HepG2 (cell line): ENCODE data around the gene LEPROT. TPM values are rescaled to one million over a fixed set of nuclear protein-coding genes. Genes with fewer than 3 reads are reported as not detected.

Experiments used
- AHR ChIP-seq: IDR thresholded peaks from 2 replicates; pipeline ENCODE4 v1.6.1; 2018; ENCODE audit warnings: missing genetic modification reagents, missing compliant biosample characterization
- ATM ChIP-seq: fragments of 450-650 bp; IDR thresholded peaks from 2 replicates; pipeline ENCODE4 v1.7.1; 2017; ENCODE audit warnings: mild to moderate bottlenecking, borderline replicate concordance
- ATRX ChIP-seq: sonication (generic); formaldehyde crosslinking; IDR thresholded peaks from 2 replicates; pipeline ENCODE4 v1.4.0; 2020; ENCODE audit warnings: missing genetic modification reagents, borderline replicate concordance
- ERF ChIP-seq: IDR thresholded peaks from 2 replicates; pipeline ENCODE4 v1.6.1; 2018; ENCODE audit warnings: missing biosample characterization, missing genetic modification reagents
- GATA4 ChIP-seq: sonication (generic); IDR thresholded peaks from 2 replicates; pipeline ENCODE4 v1.6.1; 2016; ENCODE audit warnings: antibody characterized with exemption, low read depth, borderline replicate concordance
- HNRNPL ChIP-seq: fragments of 200-400 bp; formaldehyde crosslinking; IDR thresholded peaks from 2 replicates; pipeline ENCODE4 v1.6.1; 2017; ENCODE audit warnings: mild to moderate bottlenecking, low read depth, low read length
- MIXL1 ChIP-seq: IDR thresholded peaks from 2 replicates; pipeline ENCODE4 v1.6.1; 2016
- RFX3 ChIP-seq: IDR thresholded peaks from 2 replicates; pipeline ENCODE4 v1.6.1; 2016; ENCODE audit warnings: missing biosample characterization, missing genetic modification reagents
- SMC3 ChIP-seq: IDR thresholded peaks from 2 replicates; pipeline ENCODE4 v1.6.1; 2011; ENCODE audit warnings: low read length, improper control_type of control experiment
- TMF1 ChIP-seq: sonication (generic); formaldehyde crosslinking; IDR thresholded peaks from 2 replicates; pipeline ENCODE4 v1.8.1; 2022; ENCODE audit warnings: low read depth, missing genetic modification reagents
- ZEB1 ChIP-seq: IDR thresholded peaks from 2 replicates; pipeline ENCODE4 v1.6.1; 2012; ENCODE audit warnings: mild to moderate bottlenecking, low read depth, inconsistent platforms; ENCODE audit not compliant: insufficient replicate concordance
- ZFP62 ChIP-seq: sonication (generic); formaldehyde crosslinking; IDR thresholded peaks from 2 replicates; pipeline ENCODE4 v1.4.0; 2020; ENCODE audit warnings: missing genetic modification reagents
- ZNF430 ChIP-seq: sonication (generic); formaldehyde crosslinking; IDR thresholded peaks from 2 replicates; pipeline ENCODE4 v1.9.0; 2021; ENCODE audit warnings: mild to moderate bottlenecking, missing genetic modification reagents
- polyA plus RNA-seq, 8 experiments: library from polyadenylated mRNA; depleted of rRNA in 3 of 8; stranded (reverse) in 7 of 8; unstranded in 1 of 8; fragments of >200 nt; fragmentation: Illumina TruSeq in 4 of 8; extraction: Trizol in 4 of 8; gene quantifications; 2 replicates each; pipeline versions ENCODE4 v1.2.1 to v1.2.3, GENCODE V29; 2011 to 2016; ENCODE audit warnings: low read depth in 4 of 8, missing spikeins in 1 of 8, mixed read lengths in 1 of 8; ENCODE audit not compliant: insufficient read depth in 1 of 8
- total RNA-seq, 5 experiments: library from RNA; depleted of rRNA; stranded (reverse); fragments of >200 nt; fragmentation: Illumina TruSeq; extraction: Trizol; gene quantifications; 2 replicates each; pipeline ENCODE4 v1.2.3, GENCODE V29; 2016; ENCODE audit warnings: low read depth in 1 of 5
- TF ChIP-seq, protein P1 (sequence below), 2 experiments: fragments of 450-650 bp in 1 of 2; sonication (generic) in 1 of 2; formaldehyde crosslinking in 1 of 2; IDR thresholded peaks; 2 replicates each; pipeline versions ENCODE4 v1.6.1 to v1.8.0; 2016 to 2022; ENCODE audit warnings: antibody characterized with exemption in 1 of 2, mild to moderate bottlenecking in 1 of 2, missing genetic modification reagents in 1 of 2
- TF ChIP-seq, protein P2 (sequence below): IDR thresholded peaks from 2 replicates; pipeline ENCODE4 v1.6.1; 2012; ENCODE audit warnings: low read depth, low read length, improper control_type of control experiment
- TF ChIP-seq, protein P3 (sequence below): sonication (generic); formaldehyde crosslinking; IDR thresholded peaks from 2 replicates; pipeline ENCODE4 v1.8.0; 2023; ENCODE audit warnings: mild to moderate bottlenecking, missing genetic modification reagents
- TF ChIP-seq, protein P4 (sequence below): sonication (generic); formaldehyde crosslinking; IDR thresholded peaks from 2 replicates; pipeline ENCODE4 v1.5.0; 2020; ENCODE audit warnings: mild to moderate bottlenecking, missing genetic modification reagents

Gene LEPROT
- total and polyA plus RNA-seq, 2 of the 13 experiments (the other 11 are each of a cell fraction or from before 2014, with no cell fraction given): 36.8 to 51.4 TPM

DNA sequence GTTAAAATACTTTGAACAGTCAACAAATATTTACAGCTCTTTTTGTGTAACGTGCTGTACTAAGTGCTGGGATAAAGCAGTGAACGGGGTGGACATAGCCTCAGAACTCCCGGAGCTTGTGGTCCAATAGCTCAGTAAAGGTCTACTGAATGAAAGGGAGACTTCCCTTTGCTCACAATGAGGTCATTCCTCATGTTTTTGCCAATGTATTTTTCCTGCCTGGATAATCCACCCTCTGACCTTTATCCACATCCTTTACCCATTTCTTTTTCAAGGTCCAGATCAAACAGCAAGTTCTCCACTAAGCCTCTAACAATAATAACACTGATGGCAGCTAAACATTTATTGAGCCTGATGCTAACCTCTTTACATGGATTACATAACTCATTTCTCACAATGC is 55.9 kb downstream of the LEPROT start (continued):
- TF ChIP-seq, protein P1, sequence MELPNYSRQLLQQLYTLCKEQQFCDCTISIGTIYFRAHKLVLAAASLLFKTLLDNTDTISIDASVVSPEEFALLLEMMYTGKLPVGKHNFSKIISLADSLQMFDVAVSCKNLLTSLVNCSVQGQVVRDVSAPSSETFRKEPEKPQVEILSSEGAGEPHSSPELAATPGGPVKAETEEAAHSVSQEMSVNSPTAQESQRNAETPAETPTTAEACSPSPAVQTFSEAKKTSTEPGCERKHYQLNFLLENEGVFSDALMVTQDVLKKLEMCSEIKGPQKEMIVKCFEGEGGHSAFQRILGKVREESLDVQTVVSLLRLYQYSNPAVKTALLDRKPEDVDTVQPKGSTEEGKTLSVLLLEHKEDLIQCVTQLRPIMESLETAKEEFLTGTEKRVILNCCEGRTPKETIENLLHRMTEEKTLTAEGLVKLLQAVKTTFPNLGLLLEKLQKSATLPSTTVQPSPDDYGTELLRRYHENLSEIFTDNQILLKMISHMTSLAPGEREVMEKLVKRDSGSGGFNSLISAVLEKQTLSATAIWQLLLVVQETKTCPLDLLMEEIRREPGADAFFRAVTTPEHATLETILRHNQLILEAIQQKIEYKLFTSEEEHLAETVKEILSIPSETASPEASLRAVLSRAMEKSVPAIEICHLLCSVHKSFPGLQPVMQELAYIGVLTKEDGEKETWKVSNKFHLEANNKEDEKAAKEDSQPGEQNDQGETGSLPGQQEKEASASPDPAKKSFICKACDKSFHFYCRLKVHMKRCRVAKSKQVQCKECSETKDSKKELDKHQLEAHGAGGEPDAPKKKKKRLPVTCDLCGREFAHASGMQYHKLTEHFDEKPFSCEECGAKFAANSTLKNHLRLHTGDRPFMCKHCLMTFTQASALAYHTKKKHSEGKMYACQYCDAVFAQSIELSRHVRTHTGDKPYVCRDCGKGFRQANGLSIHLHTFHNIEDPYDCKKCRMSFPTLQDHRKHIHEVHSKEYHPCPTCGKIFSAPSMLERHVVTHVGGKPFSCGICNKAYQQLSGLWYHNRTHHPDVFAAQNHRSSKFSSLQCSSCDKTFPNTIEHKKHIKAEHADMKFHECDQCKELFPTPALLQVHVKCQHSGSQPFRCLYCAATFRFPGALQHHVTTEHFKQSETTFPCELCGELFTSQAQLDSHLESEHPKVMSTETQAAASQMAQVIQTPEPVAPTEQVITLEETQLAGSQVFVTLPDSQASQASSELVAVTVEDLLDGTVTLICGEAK (IDR thresholded peaks at IDR 0.05): no peak
- TF ChIP-seq, protein P1 (CRISPR knock-in tag; IDR thresholded peaks at IDR 0.05): peak; percentile 26; the same call in 1 of the 2 replicates
- TF ChIP-seq SMC3: no peak
- TF ChIP-seq ZNF430 (CRISPR knock-in tag): no peak
- TF ChIP-seq MIXL1: no peak
- no peak; the same call in 1 of the 2 replicates for TF ChIP-seq GATA4
- TF ChIP-seq, protein P2, sequence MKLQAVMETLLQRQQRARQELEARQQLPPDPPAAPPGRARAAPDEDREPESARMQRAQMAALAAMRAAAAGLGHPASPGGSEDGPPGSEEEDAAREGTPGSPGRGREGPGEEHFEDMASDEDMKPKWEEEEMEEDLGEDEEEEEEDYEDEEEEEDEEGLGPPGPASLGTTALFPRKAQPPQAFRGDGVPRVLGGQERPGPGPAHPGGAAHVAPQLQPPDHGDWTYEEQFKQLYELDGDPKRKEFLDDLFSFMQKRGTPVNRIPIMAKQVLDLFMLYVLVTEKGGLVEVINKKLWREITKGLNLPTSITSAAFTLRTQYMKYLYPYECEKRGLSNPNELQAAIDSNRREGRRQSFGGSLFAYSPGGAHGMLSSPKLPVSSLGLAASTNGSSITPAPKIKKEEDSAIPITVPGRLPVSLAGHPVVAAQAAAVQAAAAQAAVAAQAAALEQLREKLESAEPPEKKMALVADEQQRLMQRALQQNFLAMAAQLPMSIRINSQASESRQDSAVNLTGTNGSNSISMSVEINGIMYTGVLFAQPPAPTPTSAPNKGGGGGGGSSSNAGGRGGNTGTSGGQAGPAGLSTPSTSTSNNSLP: peak; percentile 67
- TF ChIP-seq ATM: no peak
- TF ChIP-seq ATRX (CRISPR knock-in tag): no peak
- TF ChIP-seq RFX3: no peak
- TF ChIP-seq ERF: 0 out of 2 replicates have a peak, but pooled peaks have one; percentile 32
- no peak for TF ChIP-seq ZFP62 (CRISPR knock-in tag)
- no peak for TF ChIP-seq ZEB1
- no peak for TF ChIP-seq HNRNPL
- TF ChIP-seq TMF1 (CRISPR knock-in tag): no peak
- TF ChIP-seq, protein P3, sequence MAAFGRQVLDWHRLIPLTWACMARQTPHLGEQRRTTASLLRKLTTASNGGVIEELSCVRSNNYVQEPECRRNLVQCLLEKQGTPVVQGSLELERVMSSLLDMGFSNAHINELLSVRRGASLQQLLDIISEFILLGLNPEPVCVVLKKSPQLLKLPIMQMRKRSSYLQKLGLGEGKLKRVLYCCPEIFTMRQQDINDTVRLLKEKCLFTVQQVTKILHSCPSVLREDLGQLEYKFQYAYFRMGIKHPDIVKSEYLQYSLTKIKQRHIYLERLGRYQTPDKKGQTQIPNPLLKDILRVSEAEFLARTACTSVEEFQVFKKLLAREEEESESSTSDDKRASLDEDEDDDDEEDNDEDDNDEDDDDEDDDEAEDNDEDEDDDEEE: no peak
- no peak for TF ChIP-seq AHR (CRISPR knock-in tag)
- TF ChIP-seq, protein P4, sequence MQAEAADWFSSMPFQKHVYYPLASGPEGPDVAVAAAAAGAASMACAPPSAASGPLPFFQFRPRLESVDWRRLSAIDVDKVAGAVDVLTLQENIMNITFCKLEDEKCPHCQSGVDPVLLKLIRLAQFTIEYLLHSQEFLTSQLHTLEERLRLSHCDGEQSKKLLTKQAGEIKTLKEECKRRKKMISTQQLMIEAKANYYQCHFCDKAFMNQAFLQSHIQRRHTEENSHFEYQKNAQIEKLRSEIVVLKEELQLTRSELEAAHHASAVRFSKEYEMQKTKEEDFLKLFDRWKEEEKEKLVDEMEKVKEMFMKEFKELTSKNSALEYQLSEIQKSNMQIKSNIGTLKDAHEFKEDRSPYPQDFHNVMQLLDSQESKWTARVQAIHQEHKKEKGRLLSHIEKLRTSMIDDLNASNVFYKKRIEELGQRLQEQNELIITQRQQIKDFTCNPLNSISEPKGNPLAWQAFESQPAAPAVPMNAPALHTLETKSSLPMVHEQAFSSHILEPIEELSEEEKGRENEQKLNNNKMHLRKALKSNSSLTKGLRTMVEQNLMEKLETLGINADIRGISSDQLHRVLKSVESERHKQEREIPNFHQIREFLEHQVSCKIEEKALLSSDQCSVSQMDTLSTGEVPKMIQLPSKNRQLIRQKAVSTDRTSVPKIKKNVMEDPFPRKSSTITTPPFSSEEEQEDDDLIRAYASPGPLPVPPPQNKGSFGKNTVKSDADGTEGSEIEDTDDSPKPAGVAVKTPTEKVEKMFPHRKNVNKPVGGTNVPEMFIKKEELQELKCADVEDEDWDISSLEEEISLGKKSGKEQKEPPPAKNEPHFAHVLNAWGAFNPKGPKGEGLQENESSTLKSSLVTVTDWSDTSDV: no peak
